ENCODE results near the gene UQCC3.

The UQCC3 gene

GRCh38 chr11:62705413-62705812, 33.9 kb downstream of the UQCC3 start:
- Histone ChIP-seq H3K27ac (peak overlapping the region; percentile 82), H3K36me3 (ENCODE audit: insufficient read depth) (no peaks in the 10 kb centered on the region), H3K4me1 (ENCODE audit: low read depth, poor library complexity, severe bottlenecking) (peaks cover 35% of the 10 kb centered on the region), H3K27me3 (ENCODE audit: insufficient read depth, low read depth) (no peaks in the 10 kb centered on the region), H2AFZ (ENCODE audit: low read depth) (peak overlapping the region; percentile 75; the same call in 1 of the 2 replicates), H4K20me1 (ENCODE audit: insufficient read depth) (no peaks in the 10 kb centered on the region), H3K4me2 (peak overlapping the region; percentile 66), H3K4me3 (IDR thresholded peaks at IDR 0.05; ENCODE audit: insufficient read depth, low read depth, low read length) (no peak overlapping the region), H3K9ac (peak overlapping the region; percentile 76), H3K79me2 (ENCODE audit: insufficient read depth, low read depth) (no peaks in the 10 kb centered on the region; the same call in 1 of the 2 replicates)
- TF ChIP-seq CTCF (conservative IDR thresholded peaks at IDR 0.05; ENCODE audit: low read depth, low read length) = no peak

GRCh38 chr11:62705880-62706849, 34.7 kb downstream of the UQCC3 start:
- peak overlapping the region; percentile 82 for H3K27ac ChIP-seq
- no peak overlapping the region for H3K4me3 ChIP-seq (IDR thresholded peaks at IDR 0.05; ENCODE audit: insufficient read depth, low read depth, low read length)
- no peak for TF ChIP-seq CTCF (conservative IDR thresholded peaks at IDR 0.05; ENCODE audit: low read depth, low read length)
- H3K4me1 ChIP-seq (ENCODE audit: low read depth, poor library complexity, severe bottlenecking) = peaks cover 42% of the 10 kb centered on the region
- H4K20me1 ChIP-seq (ENCODE audit: insufficient read depth) = no peaks in the 10 kb centered on the region
- peak overlapping the region; percentile 75 for H2AFZ ChIP-seq (ENCODE audit: low read depth)
- no peaks in the 10 kb centered on the region for H3K36me3 ChIP-seq (ENCODE audit: insufficient read depth)
- peak overlapping the region; percentile 83 for H3K4me2 ChIP-seq
- H3K79me2 ChIP-seq (ENCODE audit: insufficient read depth, low read depth) = peaks cover 3% of the 10 kb centered on the region; the same call in 1 of the 2 replicates
- no peaks in the 10 kb centered on the region for H3K27me3 ChIP-seq (ENCODE audit: insufficient read depth, low read depth)
- H3K9ac ChIP-seq = peak overlapping the region; percentile 76

GRCh38 chr11:62706850-62707247, 35.4 kb downstream of the UQCC3 start:
- no peaks in the 10 kb centered on the region for H3K36me3 ChIP-seq (ENCODE audit: insufficient read depth)
- no peak overlapping the region for H3K4me3 ChIP-seq (IDR thresholded peaks at IDR 0.05; ENCODE audit: insufficient read depth, low read depth, low read length)

More at GRCh38 chr11:62706850-62707247, 35.4 kb downstream of the UQCC3 start:
- Histone ChIP-seq H4K20me1 (ENCODE audit: insufficient read depth) (no peaks in the 10 kb centered on the region), H2AFZ (ENCODE audit: low read depth) (peak overlapping the region; percentile 50; the same call in 1 of the 2 replicates), H3K9ac (no peak overlapping the region), H3K4me2 (peak overlapping the region; percentile 83), H3K27me3 (ENCODE audit: insufficient read depth, low read depth) (no peaks in the 10 kb centered on the region), H3K4me1 (ENCODE audit: low read depth, poor library complexity, severe bottlenecking) (peaks cover 49% of the 10 kb centered on the region), H3K79me2 (ENCODE audit: insufficient read depth, low read depth) (peaks cover 9% of the 10 kb centered on the region; the same call in 1 of the 2 replicates), H3K27ac (no peak overlapping the region)
- TF ChIP-seq CTCF (conservative IDR thresholded peaks at IDR 0.05; ENCODE audit: low read depth, low read length) = no peak

All from KMS-11 (cell line).